HepG2 (cell line): ENCODE results near the gene PLCB4. TPM values are rescaled to one million over a fixed set of nuclear protein-coding genes. Genes with fewer than 3 reads are reported as not detected.

Experiments
- ATAC-seq: fragments of 200-7000 bp; cut with Tn5 transposase; 3 replicates; pipeline ENCODE4 v1.9.1; 2020; ENCODE audit warnings: mild to moderate bottlenecking, moderate library complexity
- BruUV-seq: library from RNA; stranded (reverse); fragments of 400-500 nt; replicated peaks from 2 replicates; lab custom pipeline; 2021; lab: Mats Ljungman, UMichigan
- CTCF ChIA-PET: fragments of 300-600 bp; formaldehyde crosslinking; extraction: SDS; loops from one replicate; lab custom pipeline; 2021; ENCODE audit warnings: low total read pairs, inconsistent platforms, low intra/inter-chr PET ratio; lab: Yijun Ruan, JAX
- POLR2A ChIA-PET: fragments of 350-600 bp; sonication (Branson Sonifier 250); formaldehyde crosslinking; loops from one replicate; lab custom pipeline; 2020; ENCODE audit warnings: antibody characterized with exemption, inconsistent platforms; lab: Yijun Ruan, JAX
- DNase-seq: peaks from one replicate; pipeline ENCODE4 v3.0.0-alpha.2; 2015; ENCODE audit warnings: low spot score
- FAIRE-seq: peaks from 3 replicates; lab custom pipeline; 2011; peaks lifted over from hg19 to GRCh38; lab: Jason Lieb, UNC
- H2AFZ ChIP-seq: one replicate; pipeline ENCODE4 v1.6.1; 2011; ENCODE audit warnings: low read length, inconsistent platforms
- H3K27ac ChIP-seq: fragments of 300-600 bp; 3 replicates; pipeline ENCODE4 v1.8.0; 2011; ENCODE audit warnings: mixed run types, mild to moderate bottlenecking, mixed read lengths, low read length, inconsistent platforms; ENCODE audit not compliant: insufficient read depth; ENCODE audit errors: extremely low read length
- H3K27me3 ChIP-seq, 2 experiments: fragments of 200-600 bp in 1 of 2; 2 replicates in 1 of 2; 3 replicates in 1 of 2; pipeline versions ENCODE4 v1.6.0 to v1.8.0; 2011; ENCODE audit warnings: low read length in 2 of 2, mild to moderate bottlenecking in 2 of 2, moderate library complexity in 2 of 2, inconsistent platforms in 1 of 2; ENCODE audit not compliant: insufficient read depth in 2 of 2, control insufficient read depth in 1 of 2
- H3K36me3 ChIP-seq, 2 experiments: fragments of 200-600 bp in 1 of 2; replicated peaks in 1 of 2; 2 replicates in 1 of 2; 3 replicates in 1 of 2; pipeline versions ENCODE4 v1.5.1 to v1.8.0; 2011; ENCODE audit warnings: low read length in 2 of 2, inconsistent platforms in 1 of 2; ENCODE audit not compliant: insufficient read depth in 2 of 2, control insufficient read depth in 1 of 2
- H3K4me1 ChIP-seq: 2 replicates; pipeline ENCODE4 v1.5.1; 2012; ENCODE audit warnings: low read length, inconsistent platforms; ENCODE audit not compliant: insufficient read depth
- H3K4me2 ChIP-seq: 2 replicates; pipeline ENCODE4 v1.6.0; 2011; ENCODE audit warnings: low read depth, low read length, inconsistent platforms
- H3K4me3 ChIP-seq, 3 experiments: fragments of 200-600 bp in 1 of 3; sonication (generic), shearing (Covaris generic) in 1 of 3; replicated peaks in 1 of 3; 2 replicates each; pipeline ENCODE4 v1.5.1; 2011 to 2016; ENCODE audit warnings: low read length in 3 of 3, inconsistent platforms in 2 of 3, low read depth in 2 of 3, mild to moderate bottlenecking in 2 of 3, control low read depth in 1 of 3, mixed read lengths in 1 of 3; ENCODE audit not compliant: insufficient read depth in 1 of 3
- H3K79me2 ChIP-seq: one replicate; pipeline ENCODE4 v1.6.1; 2011; ENCODE audit warnings: low read length, inconsistent platforms; ENCODE audit not compliant: insufficient read depth
- H3K9ac ChIP-seq: 2 replicates; pipeline ENCODE4 v1.6.0; 2011; ENCODE audit warnings: mild to moderate bottlenecking, low read depth, low read length, inconsistent platforms; ENCODE audit not compliant: insufficient read depth
- H3K9me3 ChIP-seq: 2 replicates; pipeline ENCODE4 v1.5.1; 2012; ENCODE audit warnings: mild to moderate bottlenecking, low read length
- H4K20me1 ChIP-seq: 2 replicates; pipeline ENCODE4 v1.6.0; 2011; ENCODE audit warnings: inconsistent platforms, mild to moderate bottlenecking, low read length, moderate library complexity; ENCODE audit not compliant: insufficient read depth
- CREB1 ChIP-seq, 2 experiments: fragments of 450-650 bp in 1 of 2; IDR thresholded peaks; 2 replicates each; pipeline ENCODE4 v1.6.1; 2016 to 2017; ENCODE audit warnings: control low read depth in 1 of 2, mild to moderate bottlenecking in 1 of 2, missing compliant biosample characterization in 1 of 2, missing genetic modification characterization in 1 of 2
- FLYWCH1 ChIP-seq: sonication (generic); formaldehyde crosslinking; IDR thresholded peaks from 2 replicates; pipeline ENCODE4 v1.8.1; 2023; ENCODE audit warnings: mild to moderate bottlenecking, missing genetic modification reagents
- KLF12 ChIP-seq: sonication (generic); formaldehyde crosslinking; IDR thresholded peaks from 2 replicates; pipeline ENCODE4 v1.4.0; 2020; ENCODE audit warnings: missing genetic modification reagents, borderline replicate concordance
- NR2F2 ChIP-seq: IDR thresholded peaks from 2 replicates; pipeline ENCODE4 v1.6.1; 2012; ENCODE audit warnings: low read depth, inconsistent platforms, borderline replicate concordance
- PCBP2 ChIP-seq: fragments of 200-400 bp; formaldehyde crosslinking; optimal IDR thresholded peaks from 2 replicates; pipeline ENCODE3; 2018; ENCODE audit warnings: low read length, low read depth; ENCODE audit not compliant: poor library complexity, severe bottlenecking
- SMARCE1 ChIP-seq: fragments of 450-650 bp; IDR thresholded peaks from 2 replicates; pipeline ENCODE4 v1.6.1; 2017; ENCODE audit warnings: borderline replicate concordance
- ZNF296 ChIP-seq: sonication (generic); formaldehyde crosslinking; conservative IDR thresholded peaks from 2 replicates; pipeline ENCODE4 v1.5.0; 2020; ENCODE audit warnings: mild to moderate bottlenecking, missing genetic modification reagents
- ZNF513 ChIP-seq: sonication (generic); formaldehyde crosslinking; conservative IDR thresholded peaks from 2 replicates; pipeline ENCODE4 v1.5.0; 2020; ENCODE audit warnings: missing genetic modification reagents
- ZNF570 ChIP-seq: sonication (generic); formaldehyde crosslinking; IDR thresholded peaks from 2 replicates; pipeline ENCODE4 v1.4.0; 2020; ENCODE audit warnings: mild to moderate bottlenecking, missing genetic modification reagents, borderline replicate concordance
- ZNF609 ChIP-seq: sonication (generic); formaldehyde crosslinking; IDR thresholded peaks from 2 replicates; pipeline ENCODE4 v1.4.0; 2020; ENCODE audit warnings: mild to moderate bottlenecking, missing genetic modification reagents, borderline replicate concordance
- WGBS: methylation state at CpG from one replicate; pipeline ENCODE4 v1.1.6; 2017; ENCODE audit warnings: low lambda C conversion rate; 5-methylcytosine and 5-hydroxymethylcytosine counted together
- in situ Hi-C: cut with HindIII; loops from 2 replicates; pipeline ENCODE4 v1.10.0; 2017; ENCODE audit warnings: low pct_unique_long_range_greater_than_20kb; ENCODE audit not compliant: extremely low pct_ligation_motif_present
- intact Hi-C: fragments of 100-400 bp; cut with micrococcal nuclease; formaldehyde crosslinking; loops from one replicate; pipeline ENCODE4 v1.10.0; 2022; ENCODE audit not compliant: unreplicated experiment
- polyA plus RNA-seq, 8 experiments: library from polyadenylated mRNA; depleted of rRNA in 3 of 8; stranded (reverse) in 7 of 8; unstranded in 1 of 8; fragments of >200 nt; fragmentation: Illumina TruSeq in 4 of 8; extraction: Trizol in 4 of 8; gene quantifications; 2 replicates each; pipeline versions ENCODE4 v1.2.1 to v1.2.3, GENCODE V29; 2011 to 2016; ENCODE audit warnings: low read depth in 4 of 8, missing spikeins in 1 of 8, mixed read lengths in 1 of 8; ENCODE audit not compliant: insufficient read depth in 1 of 8
- total RNA-seq, 5 experiments: library from RNA; depleted of rRNA; stranded (reverse); fragments of >200 nt; fragmentation: Illumina TruSeq; extraction: Trizol; gene quantifications; 2 replicates each; pipeline ENCODE4 v1.2.3, GENCODE V29; 2016; ENCODE audit warnings: low read depth in 1 of 5

The PLCB4 gene
- total and polyA plus RNA-seq, 2 of the 13 experiments (the other 11 are each of a cell fraction or from before 2014, with no cell fraction given), result 0.01 TPM; not detected in 1

GRCh38 chr20:9134346-9134745 is 65.5 kb downstream of the PLCB4 start (continued):
- no peak for TF ChIP-seq ZNF609 (CRISPR knock-in tag)
- TF ChIP-seq NR2F2, result no peak
- TF ChIP-seq, all 625 proteins: peak for 0

GRCh38 chr20:9136114-9136513 is 67.2 kb downstream of the PLCB4 start:
- DNase-seq (no peak), FAIRE-seq (no peak), ATAC-seq (no peak)
- H3K27me3 ChIP-seq, result no peaks in the 10 kb centered on the region
- no peak overlapping the region for H2AFZ ChIP-seq
- H4K20me1 ChIP-seq, result no peaks in the 10 kb centered on the region
- in situ Hi-C loops, result no loop called here
- intact Hi-C loops, result no loop called here
- H3K9me3 ChIP-seq, result peaks cover 10% of the 10 kb centered on the region
- 4% methylated on average over 3 of the region's 3 CpGs for WGBS
- ChIA-PET POLR2A (no interaction called here), CTCF (no interaction called here)
- H3K4me1 ChIP-seq, result no peaks in the 10 kb centered on the region
- no peak overlapping the region for H3K9ac ChIP-seq
- H3K4me2 ChIP-seq, result no peak overlapping the region
- no TSS peak for BruUV-seq
- no peaks in the 10 kb centered on the region for H3K36me3 ChIP-seq
- H3K79me2 ChIP-seq, result no peaks in the 10 kb centered on the region
- H3K27ac ChIP-seq, result no peak overlapping the region
- H3K4me3 ChIP-seq, result no peak overlapping the region
- no peak for TF ChIP-seq SMARCE1
- TF ChIP-seq ZNF296 (CRISPR knock-in tag), result no peak
- no peak for TF ChIP-seq ZNF513 (CRISPR knock-in tag)
- TF ChIP-seq KLF12 (CRISPR knock-in tag), result no peak
- no peak for TF ChIP-seq PCBP2
- no peak for TF ChIP-seq CREB1 (IDR thresholded peaks at IDR 0.05)
- TF ChIP-seq CREB1 (CRISPR knock-in tag; IDR thresholded peaks at IDR 0.05), result no peak
- TF ChIP-seq ZNF570, result no peak
- no peak for TF ChIP-seq FLYWCH1 (CRISPR knock-in tag)
- TF ChIP-seq, all 625 proteins: peak for 0
